GM12874 (cell line): ENCODE measurements around the gene SUSD6.

Experiments used
- TF ChIP-seq, protein P1 (sequence below): IDR thresholded peaks from 2 replicates; pipeline ENCODE4 v1.5.1; 2011; ENCODE audit warnings: low read depth, mild to moderate bottlenecking, control low read depth, low read length, moderate library complexity; ENCODE audit not compliant: insufficient read depth

The SUSD6 gene

GRCh38 chr14:69615496-69616407 lies 4.4 kb downstream of the SUSD6 start:
- TF ChIP-seq, protein P1, sequence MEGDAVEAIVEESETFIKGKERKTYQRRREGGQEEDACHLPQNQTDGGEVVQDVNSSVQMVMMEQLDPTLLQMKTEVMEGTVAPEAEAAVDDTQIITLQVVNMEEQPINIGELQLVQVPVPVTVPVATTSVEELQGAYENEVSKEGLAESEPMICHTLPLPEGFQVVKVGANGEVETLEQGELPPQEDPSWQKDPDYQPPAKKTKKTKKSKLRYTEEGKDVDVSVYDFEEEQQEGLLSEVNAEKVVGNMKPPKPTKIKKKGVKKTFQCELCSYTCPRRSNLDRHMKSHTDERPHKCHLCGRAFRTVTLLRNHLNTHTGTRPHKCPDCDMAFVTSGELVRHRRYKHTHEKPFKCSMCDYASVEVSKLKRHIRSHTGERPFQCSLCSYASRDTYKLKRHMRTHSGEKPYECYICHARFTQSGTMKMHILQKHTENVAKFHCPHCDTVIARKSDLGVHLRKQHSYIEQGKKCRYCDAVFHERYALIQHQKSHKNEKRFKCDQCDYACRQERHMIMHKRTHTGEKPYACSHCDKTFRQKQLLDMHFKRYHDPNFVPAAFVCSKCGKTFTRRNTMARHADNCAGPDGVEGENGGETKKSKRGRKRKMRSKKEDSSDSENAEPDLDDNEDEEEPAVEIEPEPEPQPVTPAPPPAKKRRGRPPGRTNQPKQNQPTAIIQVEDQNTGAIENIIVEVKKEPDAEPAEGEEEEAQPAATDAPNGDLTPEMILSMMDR: no peak

DNA sequence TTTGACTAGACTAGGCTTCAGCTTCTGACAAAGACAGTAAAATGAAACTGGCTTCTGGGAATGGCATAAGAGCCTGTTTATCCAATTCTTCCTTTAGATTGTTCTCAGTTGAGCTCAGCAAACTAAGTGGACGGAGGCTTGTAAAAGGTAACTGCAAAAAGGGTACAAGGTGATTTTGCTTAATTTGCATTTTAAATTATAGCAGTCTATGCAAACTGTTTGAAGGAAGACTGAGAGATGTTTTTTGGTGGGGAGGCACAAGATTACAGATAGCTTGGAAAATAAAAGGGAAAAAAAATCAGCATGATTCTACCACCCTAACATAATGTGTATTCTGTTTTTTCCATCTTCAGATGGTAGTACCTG lies 5.0 kb downstream of the SUSD6 start:
- TF ChIP-seq, protein P1: no peak

- TF ChIP-seq, protein P1: no peak
Observed at GRCh38 chr14:69617796-69618195, 6.4 kb downstream of the SUSD6 start.

DNA sequence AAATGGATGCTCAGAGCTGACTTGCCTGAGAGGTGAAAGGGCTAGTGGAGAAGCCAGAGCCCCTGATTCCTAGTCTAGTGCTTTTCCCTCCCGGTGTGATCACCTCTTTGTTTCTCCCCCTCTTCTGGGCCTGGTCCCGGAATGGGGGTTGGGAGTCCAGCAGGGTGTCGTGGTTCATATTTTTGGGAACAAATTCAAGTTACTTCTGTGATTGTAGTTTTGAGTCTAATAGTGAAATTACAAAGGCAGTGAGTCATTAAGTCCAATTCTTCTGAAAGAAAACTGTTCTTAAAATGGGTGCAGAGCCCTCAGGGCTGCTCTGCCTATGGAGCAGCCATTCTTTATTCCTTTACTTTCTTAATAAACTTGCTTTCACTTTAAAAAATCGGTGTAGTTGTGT lies 7.6 kb downstream of the SUSD6 start:
- TF ChIP-seq, protein P1: no peak

- TF ChIP-seq, protein P1: no peak
Observed at GRCh38 chr14:69620211-69620611, 8.8 kb downstream of the SUSD6 start.

DNA sequence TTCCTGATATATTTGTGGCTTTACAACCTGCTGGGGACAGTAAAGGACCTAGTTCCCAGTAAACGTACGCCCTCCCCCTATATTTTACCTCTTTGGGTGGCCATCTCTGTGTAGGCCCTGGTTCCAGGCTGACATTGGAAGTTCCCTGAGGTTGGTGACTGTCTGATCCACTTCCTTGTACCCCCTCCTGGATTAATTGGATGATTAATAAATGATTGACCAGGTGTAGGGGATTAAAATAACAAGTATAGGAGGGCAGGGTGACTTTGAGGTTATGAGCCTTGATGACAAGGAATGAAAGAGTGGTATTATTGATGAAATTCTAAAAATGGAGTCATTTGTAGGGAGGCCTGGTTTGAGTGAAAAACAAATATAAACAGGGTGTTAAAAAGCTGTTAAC lies 9.6 kb downstream of the SUSD6 start:
- TF ChIP-seq, protein P1: no peak

DNA sequence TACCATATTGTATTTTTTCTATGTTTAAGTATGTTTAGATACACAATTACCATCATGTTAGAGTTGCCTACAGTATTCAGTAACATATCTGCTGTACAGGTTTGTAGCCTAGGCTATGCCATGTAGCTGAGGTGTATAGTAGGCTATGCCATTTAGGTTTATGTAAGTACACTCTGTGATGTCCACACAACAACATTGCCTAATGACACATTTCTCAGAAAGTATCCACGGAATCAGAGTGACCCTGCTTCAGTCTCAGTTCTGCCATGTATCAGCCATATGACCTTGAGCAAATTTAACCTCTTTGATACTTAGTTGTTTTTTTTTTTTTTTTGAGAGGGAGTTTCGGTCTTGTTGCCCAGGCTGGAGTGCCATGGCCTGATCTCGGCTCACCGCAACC lies 12.7 kb downstream of the SUSD6 start:
- TF ChIP-seq, protein P1: no peak
